Ovary (tissue), 9 donors: ENCODE data around the gene XAGE3. TPM values are rescaled to one million over a fixed set of nuclear protein-coding genes. Genes with fewer than 3 reads are reported as not detected.
"Not testable (repeated sequence)": the region's sequence is repeated elsewhere in the genome, so short reads cannot be mapped to it uniquely, and the experiment has no call there.

Experiments
- DNase-seq, 5 donors: peaks; one replicate each; pipeline ENCODE4 v3.0.0-alpha.2; 2019 to 2020
- H3K27ac ChIP-seq, 2 donors: fragments of 200-600 bp; one replicate each; pipeline versions ENCODE4 v1.5.1 to v1.8.0; 2019 to 2022
- H3K27me3 ChIP-seq: fragments of 200-600 bp; one replicate; pipeline ENCODE4 v1.8.0; 2022
- H3K36me3 ChIP-seq: fragments of 200-600 bp; sonication (generic); one replicate; pipeline ENCODE4 v1.5.1; 2019
- H3K4me1 ChIP-seq: one replicate; pipeline ENCODE4 v1.8.1; 2013; ENCODE audit warnings: mild to moderate bottlenecking, moderate library complexity; ENCODE audit not compliant: insufficient read depth
- H3K4me3 ChIP-seq: fragments of 200-600 bp; sonication (generic); one replicate; pipeline ENCODE4 v1.5.1; 2017
- H3K9me3 ChIP-seq, 2 donors: fragments of 200-600 bp in 1 of 2; sonication (generic) in 1 of 2; one replicate each; pipeline versions ENCODE4 v1.5.1 to v1.8.1; 2013 to 2019; ENCODE audit warnings: mild to moderate bottlenecking in 1 of 2, moderate library complexity in 1 of 2
- EP300 ChIP-seq: sonication (generic); formaldehyde crosslinking; IDR thresholded peaks from one replicate; pipeline ENCODE4 v1.6.1; 2017; ENCODE audit warnings: antibody characterized with exemption
- POLR2A ChIP-seq: fragments of 450-650 bp; IDR thresholded peaks from one replicate; pipeline ENCODE4 v1.6.1; 2017; ENCODE audit warnings: antibody characterized with exemption, mild to moderate bottlenecking, moderate library complexity
- WGBS, 3 donors: extraction: QIAGEN DNeasy Blood & Tissue Kit in 1 of 3; methylation state at CpG; one replicate each; pipeline versions ENCODE4 v1.1.5 to v1.1.7; 2013 to 2017; 5-methylcytosine and 5-hydroxymethylcytosine counted together
- intact Hi-C, 4 donors: fragments of 100-400 bp; cut with DNase I; formaldehyde crosslinking; loops; one replicate each; pipeline versions ENCODE4 v1.11.0 to v1.15.1; 2022 to 2023
- polyA plus RNA-seq, 2 donors: library from polyadenylated mRNA; stranded (reverse); fragments of 200-250 nt in 1 of 2; fragments of 350-450 nt in 1 of 2; fragmentation: Illumina TruSeq in 1 of 2; extraction: RNeasy Lipid Tissue Mini Kit (QIAGEN cat#74804) in 1 of 2; gene quantifications; one replicate each; pipeline ENCODE4 v1.2.3, GENCODE V29; 2013 to 2014
- total RNA-seq, 7 donors: library from RNA; depleted of rRNA in 2 of 7; stranded (reverse); fragments of >200 nt in 2 of 7; fragmentation: NEBNext Ultra II Directional in 3 of 7; extraction: Animal tissue kit (Norgen Biotek cat#: 25700) in 3 of 7; gene quantifications; one replicate each; pipeline versions ENCODE4 v1.1.0 to v1.2.4, GENCODE V29; 2016 to 2023
- TF ChIP-seq, protein P1 (sequence below), 3 donors: fragments of 450-650 bp in 2 of 3; fragments of 200-600 bp in 1 of 3; IDR thresholded peaks; one replicate each; pipeline versions ENCODE4 v1.5.1 to v1.8.0; 2016 to 2022; ENCODE audit warnings: antibody characterized with exemption in 3 of 3, mild to moderate bottlenecking in 1 of 3
- donor health status: DM: no; HTN: no; CAD: no; lungs with moderate emphysema.
- donor health status: DM: no; HTN: no; CAD: no.
- donor health status: Bipolar disorder and iron deficiency.
- donor health status: DM: yes; HTN: yes; CAD: no.
- donor health status: DM: no; HTN: no; CAD: no.
- donor health status: DM: yes; HTN: yes; CAD: no.

The XAGE3 gene
- total and polyA plus RNA-seq, 9 donors, result not detected

DNA sequence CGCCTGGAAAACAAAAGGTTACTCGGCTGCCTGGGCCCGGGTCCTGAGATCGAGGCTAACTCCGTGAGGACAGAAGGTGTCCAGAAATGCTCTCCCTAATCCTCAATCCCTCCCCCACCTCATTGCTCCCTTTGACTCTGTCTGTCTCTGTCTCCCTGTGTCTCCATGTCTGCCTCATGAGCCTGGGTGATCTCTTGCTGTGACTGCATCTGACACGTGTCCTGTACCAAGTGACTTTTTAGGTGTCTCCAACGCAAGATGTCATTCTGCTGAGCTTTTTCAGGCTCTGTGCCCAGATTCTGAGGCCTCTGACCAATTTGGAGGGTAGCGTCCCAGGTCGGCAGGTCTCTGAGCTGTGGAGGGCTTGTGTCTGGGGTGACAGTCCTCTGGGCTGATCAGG lies 20.2 kb upstream of the XAGE3 start:
- H3K4me3 ChIP-seq, H3K36me3 ChIP-seq, H3K27me3 ChIP-seq, H3K4me1 ChIP-seq, DNase-seq, H3K27ac ChIP-seq, intact Hi-C loops, H3K9me3 ChIP-seq: not testable (repeated sequence)
- no CpG with 5 or more reads among the region's 9 CpGs for WGBS, 3 donors

DNA sequence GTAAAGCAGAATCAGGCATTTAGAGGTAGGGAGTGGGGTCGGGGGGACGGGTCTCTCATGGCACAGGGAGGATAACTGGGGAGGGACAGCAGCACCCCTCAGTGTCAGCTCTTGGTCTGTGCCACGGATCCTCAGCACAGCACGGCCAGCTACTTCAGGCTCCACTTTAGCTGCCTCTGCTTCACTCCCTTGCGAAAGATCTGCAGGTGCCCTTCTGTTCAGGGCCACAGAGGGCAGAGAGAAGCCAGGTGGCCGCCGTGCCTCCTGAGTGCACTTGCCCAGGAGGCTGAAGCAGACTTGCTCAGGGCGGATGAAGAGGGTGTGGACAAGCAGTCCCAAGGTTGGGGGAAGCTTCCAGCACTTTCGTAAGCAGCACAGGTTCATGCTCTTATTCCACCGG lies 19.6 kb upstream of the XAGE3 start:
- intact Hi-C loops, H3K4me3 ChIP-seq, DNase-seq, H3K27ac ChIP-seq, H3K27me3 ChIP-seq, H3K9me3 ChIP-seq, H3K4me1 ChIP-seq, H3K36me3 ChIP-seq: not testable (repeated sequence)
- WGBS, 3 donors, result no CpG with 5 or more reads among the region's 10 CpGs

DNA sequence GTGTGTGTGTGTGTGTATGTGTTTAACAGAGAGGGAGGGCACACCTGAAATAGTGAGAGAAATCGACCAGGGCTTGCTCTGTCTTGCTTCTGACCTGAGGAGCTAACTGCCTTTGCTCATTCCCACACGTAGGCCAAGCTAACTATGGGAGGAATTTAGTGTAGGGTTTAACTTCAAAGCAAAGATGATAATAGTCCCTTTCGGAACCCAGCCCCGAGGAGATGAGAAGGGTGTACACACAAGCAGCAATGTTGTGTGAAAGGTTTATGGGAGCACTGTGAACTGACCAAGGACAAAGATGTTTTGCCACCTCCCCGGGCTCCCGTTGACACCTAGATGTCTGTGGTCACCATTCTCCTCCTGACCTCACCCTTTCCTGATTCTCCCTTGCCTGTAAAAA lies 8.5 kb upstream of the XAGE3 start:
- H3K27me3 ChIP-seq, H3K27ac ChIP-seq, H3K4me3 ChIP-seq, H3K36me3 ChIP-seq, H3K4me1 ChIP-seq, intact Hi-C loops, DNase-seq, H3K9me3 ChIP-seq: not testable (repeated sequence)
- whole genome bisulfite sequencing, 3 donors, result 53 to 62% (median 55%) methylated on average over 6 of the region's 6 CpGs

DNA sequence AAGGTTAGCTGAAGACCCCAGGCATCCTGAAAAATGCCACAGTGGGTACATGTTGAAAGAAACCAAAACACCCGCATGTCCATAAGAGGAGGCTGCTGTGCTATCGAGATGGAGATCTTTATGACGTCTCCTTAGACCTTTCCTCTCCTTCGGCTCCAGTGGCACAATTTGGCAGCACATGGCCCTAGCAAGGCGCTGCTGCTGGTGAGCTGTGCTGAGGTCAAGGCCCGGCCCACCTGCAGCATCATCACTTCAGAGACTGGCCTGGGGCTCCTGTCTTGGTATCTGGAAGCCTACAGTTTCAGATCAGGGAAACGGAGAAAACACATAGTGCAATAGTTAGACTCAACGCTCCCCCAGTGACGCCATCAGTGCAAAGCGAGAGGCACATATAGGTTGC lies 7.6 kb upstream of the XAGE3 start:
- H3K9me3 ChIP-seq, H3K4me3 ChIP-seq, H3K27me3 ChIP-seq, intact Hi-C loops, H3K36me3 ChIP-seq, H3K27ac ChIP-seq, DNase-seq, H3K4me1 ChIP-seq: not testable (repeated sequence)
- 65 to 77% (median 74%) methylated on average over 10 of the region's 10 CpGs for WGBS, 3 donors

DNA sequence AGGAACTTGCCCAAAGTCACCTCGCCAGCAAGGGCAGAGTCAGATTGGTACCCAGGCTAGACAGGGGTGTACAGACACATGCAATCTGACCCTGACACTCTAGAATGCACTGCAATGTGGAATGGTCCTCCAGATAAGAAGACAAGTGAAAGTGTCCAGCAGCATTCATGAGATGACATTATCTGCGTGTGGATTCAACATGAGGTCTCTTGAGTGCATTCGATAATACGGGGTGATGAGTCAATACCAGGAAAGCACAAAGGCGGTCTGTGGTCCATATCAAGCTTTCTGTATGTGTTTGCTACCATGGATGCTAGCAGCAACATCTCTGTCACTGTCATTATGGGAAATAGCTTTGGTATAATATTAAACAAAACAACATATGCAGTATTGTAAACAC lies 6.8 kb upstream of the XAGE3 start:
- no peak for DNase-seq
- Histone ChIP-seq H3K36me3 (no peaks in the 10 kb centered on the region), H3K4me3 (no peak overlapping the region), H3K27ac (no peak overlapping the region), H3K27me3 (no peaks in the 10 kb centered on the region), H3K9me3 (no peaks in the 10 kb centered on the region), H3K4me1 (no peaks in the 10 kb centered on the region)
- TF ChIP-seq, protein P1, sequence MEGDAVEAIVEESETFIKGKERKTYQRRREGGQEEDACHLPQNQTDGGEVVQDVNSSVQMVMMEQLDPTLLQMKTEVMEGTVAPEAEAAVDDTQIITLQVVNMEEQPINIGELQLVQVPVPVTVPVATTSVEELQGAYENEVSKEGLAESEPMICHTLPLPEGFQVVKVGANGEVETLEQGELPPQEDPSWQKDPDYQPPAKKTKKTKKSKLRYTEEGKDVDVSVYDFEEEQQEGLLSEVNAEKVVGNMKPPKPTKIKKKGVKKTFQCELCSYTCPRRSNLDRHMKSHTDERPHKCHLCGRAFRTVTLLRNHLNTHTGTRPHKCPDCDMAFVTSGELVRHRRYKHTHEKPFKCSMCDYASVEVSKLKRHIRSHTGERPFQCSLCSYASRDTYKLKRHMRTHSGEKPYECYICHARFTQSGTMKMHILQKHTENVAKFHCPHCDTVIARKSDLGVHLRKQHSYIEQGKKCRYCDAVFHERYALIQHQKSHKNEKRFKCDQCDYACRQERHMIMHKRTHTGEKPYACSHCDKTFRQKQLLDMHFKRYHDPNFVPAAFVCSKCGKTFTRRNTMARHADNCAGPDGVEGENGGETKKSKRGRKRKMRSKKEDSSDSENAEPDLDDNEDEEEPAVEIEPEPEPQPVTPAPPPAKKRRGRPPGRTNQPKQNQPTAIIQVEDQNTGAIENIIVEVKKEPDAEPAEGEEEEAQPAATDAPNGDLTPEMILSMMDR (IDR thresholded peaks at IDR 0.05), result no peak
- no peak for TF ChIP-seq POLR2A
- no peak for TF ChIP-seq EP300
- 66 to 74% (median 68%) methylated on average over 5 of the region's 5 CpGs for WGBS, 3 donors
- intact Hi-C loops, result no loop called here

DNA sequence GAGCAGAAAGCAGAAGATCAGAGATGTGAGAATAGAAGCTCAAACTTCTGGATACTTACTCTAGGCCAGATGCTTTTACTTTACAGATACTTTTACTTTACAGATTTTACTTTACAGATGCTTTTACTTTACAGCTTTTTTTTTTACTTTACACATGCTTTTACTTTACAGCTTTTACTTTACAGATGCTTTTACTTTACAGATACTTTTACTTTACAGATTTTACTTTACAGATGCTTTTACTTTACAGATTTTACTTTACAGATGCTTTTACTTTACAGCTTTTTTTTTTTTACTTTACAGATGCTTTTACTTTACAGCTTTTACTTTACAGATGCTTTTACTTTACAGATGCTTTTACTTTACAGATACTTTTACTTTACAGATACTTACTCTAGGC lies 5.9 kb upstream of the XAGE3 start:
- H3K4me3 ChIP-seq, H3K9me3 ChIP-seq, DNase-seq, intact Hi-C loops, H3K4me1 ChIP-seq, H3K27me3 ChIP-seq, H3K27ac ChIP-seq, H3K36me3 ChIP-seq: not testable (repeated sequence)

DNA sequence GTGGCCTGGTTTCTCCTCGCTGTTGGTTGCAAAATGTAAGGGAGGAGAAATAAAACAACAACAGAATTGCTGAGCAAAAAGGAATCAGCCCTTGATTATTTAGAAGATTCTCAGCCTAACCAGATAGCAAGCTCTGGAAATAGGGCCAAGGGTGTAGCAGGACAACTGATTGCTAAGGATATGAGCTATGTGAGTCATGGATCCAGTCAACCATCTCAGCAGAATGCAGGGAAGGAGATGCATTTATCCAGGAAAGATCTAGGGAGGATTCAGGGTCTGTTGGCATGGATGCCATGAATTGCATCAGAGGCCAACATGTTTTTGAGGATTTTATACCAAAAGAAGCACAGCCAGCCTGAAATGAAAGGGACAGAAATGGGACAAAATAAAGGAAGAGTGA lies 2.2 kb upstream of the XAGE3 start:
- H3K27ac ChIP-seq, result no peak overlapping the region
- no peaks in the 10 kb centered on the region for H3K36me3 ChIP-seq
- intact Hi-C loops, result no loop called here
- WGBS, 3 donors, result 29 to 49% (median 38%) methylated on average over 1 of the region's 1 CpG
- H3K9me3 ChIP-seq, result no peaks in the 10 kb centered on the region
- TF ChIP-seq EP300 (no peak), POLR2A (no peak)
- TF ChIP-seq, protein P1 (IDR thresholded peaks at IDR 0.05), result no peak
- no peak for DNase-seq
- no peaks in the 10 kb centered on the region for H3K4me1 ChIP-seq
- H3K4me3 ChIP-seq, result no peak overlapping the region
- no peaks in the 10 kb centered on the region for H3K27me3 ChIP-seq
